PC-3 (cell line): Measurements from ENCODE around the gene CKAP2.
"Not testable (repeated sequence)": the region's sequence is repeated elsewhere in the genome, so short reads cannot be mapped to it uniquely, and the experiment has no call there.

ENCODE experiments used
- EZH2 ChIP-seq: fragments of 300-600 bp; sonication (generic); IDR thresholded peaks from one replicate; pipeline ENCODE4 v1.6.1; 2017; ENCODE audit warnings: antibody characterized with exemption, mild to moderate bottlenecking, low read length; ENCODE audit not compliant: unreplicated experiment
- EZH2phosphoT487 ChIP-seq: fragments of 300-600 bp; sonication (generic); IDR thresholded peaks from 2 replicates; pipeline ENCODE4 v1.6.1; 2018; ENCODE audit warnings: mild to moderate bottlenecking, antibody characterized with exemption, low read length, borderline replicate concordance
- TF ChIP-seq, protein P1 (sequence below): fragments of 300-600 bp; sonication (generic); conservative IDR thresholded peaks from 2 replicates; pipeline ENCODE4 v1.5.1; 2017; ENCODE audit warnings: antibody characterized with exemption, low read depth, mild to moderate bottlenecking, low read length

DNA sequence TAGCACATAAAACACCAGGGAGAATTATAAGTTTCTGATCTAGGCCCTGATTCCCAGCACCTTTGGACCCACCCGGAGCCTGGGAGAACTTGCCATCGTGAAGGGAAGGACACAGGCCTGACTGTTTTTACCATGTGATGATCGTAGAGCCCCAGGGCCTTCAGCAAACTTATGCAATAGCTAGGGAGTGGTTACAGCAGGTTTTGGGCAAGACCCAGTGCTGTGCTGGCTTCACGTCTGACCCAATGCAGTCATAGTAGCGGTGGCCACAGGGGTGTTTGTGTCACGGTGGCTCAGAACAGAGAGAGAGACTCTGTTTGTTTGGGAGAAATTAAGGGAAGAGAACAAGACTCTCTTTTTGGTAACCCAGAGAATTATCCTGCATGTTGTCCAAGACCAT lies 68.0 kb downstream of the CKAP2 start:
- TF ChIP-seq EZH2phosphoT487, EZH2: not testable (repeated sequence)
- TF ChIP-seq, protein P1, sequence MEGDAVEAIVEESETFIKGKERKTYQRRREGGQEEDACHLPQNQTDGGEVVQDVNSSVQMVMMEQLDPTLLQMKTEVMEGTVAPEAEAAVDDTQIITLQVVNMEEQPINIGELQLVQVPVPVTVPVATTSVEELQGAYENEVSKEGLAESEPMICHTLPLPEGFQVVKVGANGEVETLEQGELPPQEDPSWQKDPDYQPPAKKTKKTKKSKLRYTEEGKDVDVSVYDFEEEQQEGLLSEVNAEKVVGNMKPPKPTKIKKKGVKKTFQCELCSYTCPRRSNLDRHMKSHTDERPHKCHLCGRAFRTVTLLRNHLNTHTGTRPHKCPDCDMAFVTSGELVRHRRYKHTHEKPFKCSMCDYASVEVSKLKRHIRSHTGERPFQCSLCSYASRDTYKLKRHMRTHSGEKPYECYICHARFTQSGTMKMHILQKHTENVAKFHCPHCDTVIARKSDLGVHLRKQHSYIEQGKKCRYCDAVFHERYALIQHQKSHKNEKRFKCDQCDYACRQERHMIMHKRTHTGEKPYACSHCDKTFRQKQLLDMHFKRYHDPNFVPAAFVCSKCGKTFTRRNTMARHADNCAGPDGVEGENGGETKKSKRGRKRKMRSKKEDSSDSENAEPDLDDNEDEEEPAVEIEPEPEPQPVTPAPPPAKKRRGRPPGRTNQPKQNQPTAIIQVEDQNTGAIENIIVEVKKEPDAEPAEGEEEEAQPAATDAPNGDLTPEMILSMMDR = not testable (repeated sequence)
